Activated naive CD8-positive, alpha-beta T cell treated with anti-CD3 and anti-CD28 coated beads, Interleukin-2, amount 50 U/mL, for 24 hours (primary cell): ENCODE measurements around the gene COL4A6.

Source experiments
- ATAC-seq: fragments of 150-1000 bp; cut with Tn5 transposase; one replicate; pipeline ENCODE4 v1.10.0; 2021
- DNase-seq: peaks from one replicate; pipeline ENCODE4 v3.0.0; 2021
- H3K27ac Mint-ChIP-seq: one replicate; pipeline ENCODE4 v1.8.0; 2021; ENCODE audit warnings: mild to moderate bottlenecking, mixed read lengths
- H3K27me3 Mint-ChIP-seq: one replicate; pipeline ENCODE4 v1.8.0; 2021; ENCODE audit warnings: mixed read lengths
- H3K36me3 Mint-ChIP-seq: one replicate; pipeline ENCODE4 v1.8.0; 2021; ENCODE audit warnings: low read depth, mixed read lengths
- H3K4me1 Mint-ChIP-seq: one replicate; pipeline ENCODE4 v1.8.0; 2021; ENCODE audit warnings: mixed read lengths
- H3K4me3 Mint-ChIP-seq: one replicate; pipeline ENCODE4 v1.8.0; 2021; ENCODE audit warnings: mild to moderate bottlenecking, moderate library complexity, mixed read lengths
- H3K9me3 Mint-ChIP-seq: one replicate; pipeline ENCODE4 v1.8.0; 2021; ENCODE audit warnings: mixed read lengths

COL4A6 gene

DNA sequence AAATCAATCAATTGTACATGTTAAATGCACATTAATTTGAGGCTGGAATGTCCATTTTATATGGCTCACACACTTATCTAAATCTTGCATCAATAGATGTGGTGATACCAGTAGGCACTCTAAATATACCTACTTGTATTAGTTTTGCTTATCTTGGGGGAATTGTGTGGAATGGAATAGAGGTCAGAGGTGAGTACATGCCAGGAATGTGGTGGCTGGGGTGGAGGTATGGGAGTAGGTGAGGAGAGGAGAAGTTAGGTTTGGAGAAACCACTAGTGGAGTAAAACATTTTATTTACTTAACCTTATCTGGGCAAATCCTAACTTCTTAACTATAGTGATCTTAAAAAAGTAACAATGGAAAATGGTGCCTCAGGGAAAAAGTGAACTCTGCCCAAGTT lies 183.6 kb downstream of the COL4A6 start:
- no peak overlapping the region for H3K4me3 Mint-ChIP-seq
- DNase-seq: no peak
- no peak overlapping the region for H3K27ac Mint-ChIP-seq
- no peaks in the 10 kb centered on the region for H3K4me1 Mint-ChIP-seq
- ATAC-seq: no peak
- H3K9me3 Mint-ChIP-seq: no peaks in the 10 kb centered on the region
- H3K27me3 Mint-ChIP-seq: peaks cover 7% of the 10 kb centered on the region
- H3K36me3 Mint-ChIP-seq: no peaks in the 10 kb centered on the region

DNA sequence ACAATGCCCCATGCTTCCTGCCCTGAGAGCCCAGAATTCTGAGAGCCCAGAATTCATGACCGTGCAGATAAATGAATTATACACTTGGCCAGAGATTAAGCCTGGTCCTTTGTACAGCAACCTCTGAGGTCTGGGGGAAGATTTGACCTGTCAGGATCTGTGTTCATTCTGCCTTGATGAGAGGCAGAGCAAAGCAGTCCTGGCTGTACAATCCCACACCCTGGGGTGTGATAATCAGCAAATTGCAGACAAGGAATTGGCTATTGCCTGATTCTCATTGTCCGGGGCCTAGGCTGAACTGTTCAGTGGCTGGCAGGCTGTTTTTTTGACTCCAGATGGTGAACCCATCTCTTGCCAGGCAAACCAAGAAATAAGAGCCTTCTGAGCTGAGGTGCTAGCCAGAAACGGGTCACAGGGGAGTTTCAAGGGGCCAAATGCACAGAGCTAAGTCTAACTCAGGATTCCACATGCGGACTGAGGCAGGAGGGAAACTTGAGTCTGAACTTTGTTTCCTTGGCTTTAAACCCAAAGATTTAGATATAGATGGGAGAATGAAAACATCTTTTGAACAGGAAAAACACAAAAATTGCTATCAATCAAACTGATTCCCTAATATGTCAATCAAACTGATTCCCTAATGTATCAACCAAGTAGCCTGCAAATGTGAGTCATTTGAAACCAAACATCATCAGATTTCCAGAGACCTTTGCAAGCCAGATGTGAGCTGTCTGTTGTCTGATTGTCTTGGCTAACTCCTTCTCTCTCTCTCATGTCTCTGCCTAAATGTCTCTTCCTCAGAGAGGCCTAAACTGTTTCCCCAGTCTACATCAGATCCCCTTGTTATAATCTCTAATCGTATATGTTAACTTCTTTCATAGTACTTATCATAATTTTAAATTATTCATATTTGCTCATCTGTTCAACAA lies 187.3 kb downstream of the COL4A6 start:
- DNase-seq (no peak), ATAC-seq (no peak)
- Mint-ChIP-seq H3K9me3 (no peaks in the 10 kb centered on the region), H3K27ac (no peak overlapping the region), H3K36me3 (no peaks in the 10 kb centered on the region), H3K27me3 (peaks cover 4% of the 10 kb centered on the region), H3K4me1 (no peaks in the 10 kb centered on the region), H3K4me3 (no peak overlapping the region)

DNA sequence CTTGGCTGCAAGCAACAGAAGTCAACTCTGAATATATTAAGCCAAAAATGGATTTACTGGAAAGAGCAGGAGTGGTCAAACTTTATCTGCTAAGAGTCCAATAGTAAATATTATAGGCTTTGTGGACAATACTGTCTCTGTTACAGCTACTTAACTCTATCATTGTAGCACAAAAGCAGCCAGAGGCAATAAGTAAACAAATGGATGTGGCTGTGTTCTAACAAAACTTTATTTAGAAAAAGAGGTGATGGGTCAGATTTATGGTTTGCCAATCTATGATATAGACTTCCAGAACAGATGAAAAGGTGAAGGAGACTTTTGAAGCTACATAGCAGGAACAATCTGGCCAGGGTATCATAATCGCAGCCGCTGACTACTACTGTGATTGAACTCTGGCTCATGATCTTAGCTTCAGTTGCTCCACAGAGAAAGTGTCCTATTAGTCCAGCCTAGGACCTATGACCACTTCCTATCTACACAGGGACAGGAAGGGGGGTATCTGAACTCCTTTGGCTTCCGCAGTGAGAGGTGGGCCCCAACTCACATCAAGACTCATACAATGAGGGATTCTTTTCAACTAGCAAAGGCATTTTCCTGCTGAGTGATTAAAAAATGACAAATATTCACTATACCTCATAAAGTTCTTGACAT lies 191.8 kb downstream of the COL4A6 start:
- Mint-ChIP-seq H3K4me3 (no peak overlapping the region), H3K4me1 (no peaks in the 10 kb centered on the region), H3K9me3 (no peaks in the 10 kb centered on the region), H3K36me3 (no peaks in the 10 kb centered on the region), H3K27me3 (peaks cover 1% of the 10 kb centered on the region), H3K27ac (no peak overlapping the region)
- ATAC-seq (no peak), DNase-seq (no peak)

DNA sequence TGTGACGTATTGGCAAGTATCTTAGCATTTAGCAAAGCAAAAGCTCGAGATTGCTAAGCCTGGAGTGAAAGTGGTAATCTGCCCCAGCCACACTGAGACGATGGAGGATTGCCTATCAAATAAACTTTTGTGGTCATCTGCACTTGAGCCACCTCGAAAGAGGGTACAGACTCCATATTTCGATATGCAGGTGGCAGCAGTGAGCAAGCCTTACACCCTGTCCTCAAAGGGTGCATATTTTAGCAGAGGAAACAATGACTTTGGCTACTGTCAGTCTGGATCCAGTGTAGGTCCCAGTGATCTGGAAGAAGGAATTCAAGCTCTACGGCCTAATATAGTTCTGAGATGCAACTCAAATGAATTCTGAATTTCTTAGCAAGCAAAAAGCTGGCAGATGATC lies 192.8 kb downstream of the COL4A6 start:
- H3K36me3 Mint-ChIP-seq: no peaks in the 10 kb centered on the region
- ATAC-seq (no peak), DNase-seq (no peak)
- H3K4me3 Mint-ChIP-seq: no peak overlapping the region
- H3K27me3 Mint-ChIP-seq: peaks cover 1% of the 10 kb centered on the region
- H3K4me1 Mint-ChIP-seq: no peaks in the 10 kb centered on the region
- no peak overlapping the region for H3K27ac Mint-ChIP-seq
- no peaks in the 10 kb centered on the region for H3K9me3 Mint-ChIP-seq

DNA sequence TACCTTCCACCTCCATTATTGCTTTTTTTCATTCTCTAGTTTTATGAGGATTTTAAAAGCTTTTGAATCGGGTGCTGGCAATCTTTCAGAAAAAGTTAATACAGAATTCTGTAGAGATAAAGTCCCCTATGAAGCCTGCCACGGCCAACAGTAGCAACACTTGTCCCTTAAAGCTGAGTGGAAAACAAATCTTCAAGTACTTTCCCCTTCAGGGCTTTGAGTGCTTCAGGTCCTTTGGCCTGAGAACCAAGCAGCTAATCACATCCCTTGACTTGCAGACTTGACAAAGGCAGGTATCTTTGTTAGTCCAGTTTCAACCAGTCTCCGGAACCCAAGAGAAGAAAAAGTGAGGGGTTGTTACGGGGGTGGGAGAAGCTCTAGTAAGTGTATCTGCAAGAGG lies 202.2 kb downstream of the COL4A6 start:
- Mint-ChIP-seq H3K36me3 (no peaks in the 10 kb centered on the region), H3K27me3 (peaks cover 7% of the 10 kb centered on the region), H3K4me3 (no peak overlapping the region), H3K4me1 (no peaks in the 10 kb centered on the region), H3K9me3 (no peaks in the 10 kb centered on the region), H3K27ac (no peak overlapping the region)
- no peak for DNase-seq
- ATAC-seq: no peak

DNA sequence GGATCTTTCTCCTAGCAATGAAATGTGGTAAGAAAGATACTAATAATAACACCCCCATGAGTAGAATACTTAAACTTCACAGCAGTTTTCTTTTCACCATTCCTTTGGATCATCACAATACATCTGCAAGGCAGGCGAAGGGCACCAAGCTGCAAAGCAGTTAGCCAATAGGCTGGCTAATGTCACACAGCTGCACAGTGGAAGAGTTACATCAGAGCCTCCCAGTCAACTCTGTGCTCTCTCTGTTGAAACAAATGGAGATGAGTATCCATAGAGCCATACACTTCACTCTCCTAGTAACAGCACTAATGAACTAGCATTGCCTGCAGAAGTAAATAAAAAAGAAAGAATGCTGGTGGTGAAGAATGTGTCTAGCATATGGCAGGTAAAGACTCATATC lies 207.6 kb downstream of the COL4A6 start:
- Mint-ChIP-seq H3K4me1 (no peaks in the 10 kb centered on the region), H3K27ac (no peak overlapping the region), H3K9me3 (no peaks in the 10 kb centered on the region), H3K36me3 (no peaks in the 10 kb centered on the region), H3K4me3 (no peak overlapping the region), H3K27me3 (peaks cover 5% of the 10 kb centered on the region)
- DNase-seq (no peak), ATAC-seq (no peak)

DNA sequence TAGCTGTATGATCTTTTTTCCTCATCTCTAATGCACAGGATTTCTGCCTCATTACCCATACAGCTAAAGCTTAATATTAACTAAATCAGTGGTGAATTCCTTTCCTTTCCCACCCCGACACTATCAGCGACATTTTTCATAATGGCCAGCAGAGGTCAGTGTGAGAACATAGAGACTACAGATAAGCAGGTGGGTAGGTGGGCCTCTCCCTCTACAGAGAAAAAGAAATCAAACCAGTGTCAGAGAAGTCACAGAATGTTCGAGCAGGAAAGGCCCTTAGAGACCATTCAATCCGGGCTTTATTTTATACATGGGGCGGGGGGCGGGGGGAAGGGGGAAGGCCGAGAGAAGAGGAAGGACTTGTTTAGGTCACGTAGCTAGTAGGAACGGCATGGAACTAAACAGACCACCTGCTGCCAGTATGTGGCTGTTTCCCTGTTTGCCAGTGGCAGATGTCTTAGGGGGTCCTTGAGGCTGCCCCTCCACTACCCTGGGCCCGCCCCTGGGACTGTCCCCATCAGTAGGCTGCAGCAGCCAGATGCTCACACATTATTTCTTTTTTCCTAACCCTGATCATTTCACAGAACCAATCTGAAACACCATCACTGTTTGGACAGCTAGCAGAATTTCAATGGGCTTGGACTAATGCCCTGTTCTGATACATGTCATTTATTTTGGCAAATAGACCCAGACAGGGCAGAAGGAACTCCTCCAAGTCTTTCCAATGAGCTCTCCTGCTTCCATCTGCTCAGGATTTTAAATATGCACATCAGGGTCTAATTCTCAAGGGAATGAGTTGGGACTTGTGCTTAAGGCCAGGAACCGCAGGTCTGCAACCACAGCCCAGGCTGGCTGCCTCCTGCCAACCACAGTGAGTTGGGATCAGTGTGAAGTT lies 213.2 kb downstream of the COL4A6 start:
- H3K27ac Mint-ChIP-seq: no peak overlapping the region

DNA sequence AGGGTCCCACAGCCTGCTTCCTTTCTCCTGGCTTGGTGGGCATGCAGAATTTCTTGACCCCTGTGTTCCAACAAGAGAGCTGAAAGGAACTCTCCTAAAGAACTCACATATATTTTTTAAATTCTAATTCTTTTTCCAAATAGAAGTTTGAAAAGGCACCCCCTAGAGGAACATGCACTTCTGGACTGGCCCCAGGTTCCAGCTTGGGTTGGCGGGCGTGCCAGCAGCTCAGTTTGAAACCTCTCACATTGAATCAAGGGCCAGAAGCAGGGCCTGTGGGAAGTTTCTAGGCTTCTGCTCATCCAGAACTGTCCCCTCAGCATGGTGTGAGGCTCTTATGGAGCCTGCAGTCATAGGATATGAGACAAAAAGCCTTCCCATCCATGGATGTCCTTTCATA lies 214.0 kb downstream of the COL4A6 start:
- Mint-ChIP-seq H3K36me3 (no peaks in the 10 kb centered on the region), H3K27me3 (peaks cover 2% of the 10 kb centered on the region), H3K4me3 (no peak overlapping the region), H3K4me1 (no peaks in the 10 kb centered on the region), H3K9me3 (no peaks in the 10 kb centered on the region), H3K27ac (no peak overlapping the region)
- DNase-seq (no peak), ATAC-seq (no peak)

More for the DNA sequence above, 213.2 kb downstream of the COL4A6 start:
- peaks cover 2% of the 10 kb centered on the region for H3K27me3 Mint-ChIP-seq
- H3K36me3 Mint-ChIP-seq: no peaks in the 10 kb centered on the region
- no peaks in the 10 kb centered on the region for H3K4me1 Mint-ChIP-seq
- ATAC-seq (no peak), DNase-seq (no peak)
- no peak overlapping the region for H3K4me3 Mint-ChIP-seq
- no peaks in the 10 kb centered on the region for H3K9me3 Mint-ChIP-seq

DNA sequence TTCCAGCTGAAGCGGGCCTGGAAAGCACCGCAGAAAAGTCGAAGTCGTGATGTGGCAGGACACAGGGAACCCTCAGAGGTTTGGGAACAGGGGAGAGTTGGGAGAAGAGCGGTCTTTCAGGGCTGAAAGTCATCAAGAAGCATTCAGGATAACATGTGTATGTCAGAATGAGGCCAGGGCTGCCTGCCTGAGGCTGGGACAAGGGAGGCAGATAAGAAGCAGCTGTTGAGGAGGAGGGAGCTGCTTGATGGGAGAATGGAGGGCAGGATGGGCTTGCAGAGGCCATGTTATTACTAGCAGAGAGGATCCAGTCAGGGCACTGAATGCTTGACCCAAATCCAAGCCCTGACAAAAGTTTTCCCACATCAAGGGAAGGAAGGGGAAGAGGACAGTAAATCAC lies 214.6 kb downstream of the COL4A6 start:
- H3K9me3 Mint-ChIP-seq: no peaks in the 10 kb centered on the region
- no peak overlapping the region for H3K27ac Mint-ChIP-seq
- DNase-seq (no peak), ATAC-seq (no peak)
- no peaks in the 10 kb centered on the region for H3K36me3 Mint-ChIP-seq
- no peak overlapping the region for H3K4me3 Mint-ChIP-seq
- H3K4me1 Mint-ChIP-seq: no peaks in the 10 kb centered on the region
- peaks cover 2% of the 10 kb centered on the region for H3K27me3 Mint-ChIP-seq

DNA sequence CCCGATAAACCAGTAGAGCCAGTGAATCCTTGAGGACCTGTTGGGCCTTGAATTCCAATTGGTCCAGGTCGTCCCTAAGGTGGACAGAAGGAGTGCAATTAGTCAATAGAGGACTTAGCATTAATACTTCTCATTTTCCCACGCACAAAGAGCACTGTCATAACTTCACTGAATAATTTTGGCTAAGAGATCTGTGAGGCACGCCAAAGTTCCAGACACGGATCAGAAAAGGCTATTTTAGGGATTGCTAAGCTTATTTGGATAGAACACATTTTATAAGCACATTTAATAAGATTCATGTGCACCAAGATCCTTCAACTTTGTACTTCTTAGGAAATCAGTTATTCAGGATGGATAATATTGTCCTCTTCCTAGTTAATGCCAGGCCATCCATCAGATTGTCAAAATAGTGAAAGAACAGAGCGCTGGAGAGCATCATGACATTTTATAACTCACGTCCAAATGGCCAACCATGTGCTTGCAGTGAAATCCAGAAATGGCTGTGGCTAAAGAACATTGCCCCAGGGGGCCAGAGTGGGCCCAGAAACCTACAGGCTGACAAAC lies 216.8 kb downstream of the COL4A6 start:
- no peak for ATAC-seq

DNA sequence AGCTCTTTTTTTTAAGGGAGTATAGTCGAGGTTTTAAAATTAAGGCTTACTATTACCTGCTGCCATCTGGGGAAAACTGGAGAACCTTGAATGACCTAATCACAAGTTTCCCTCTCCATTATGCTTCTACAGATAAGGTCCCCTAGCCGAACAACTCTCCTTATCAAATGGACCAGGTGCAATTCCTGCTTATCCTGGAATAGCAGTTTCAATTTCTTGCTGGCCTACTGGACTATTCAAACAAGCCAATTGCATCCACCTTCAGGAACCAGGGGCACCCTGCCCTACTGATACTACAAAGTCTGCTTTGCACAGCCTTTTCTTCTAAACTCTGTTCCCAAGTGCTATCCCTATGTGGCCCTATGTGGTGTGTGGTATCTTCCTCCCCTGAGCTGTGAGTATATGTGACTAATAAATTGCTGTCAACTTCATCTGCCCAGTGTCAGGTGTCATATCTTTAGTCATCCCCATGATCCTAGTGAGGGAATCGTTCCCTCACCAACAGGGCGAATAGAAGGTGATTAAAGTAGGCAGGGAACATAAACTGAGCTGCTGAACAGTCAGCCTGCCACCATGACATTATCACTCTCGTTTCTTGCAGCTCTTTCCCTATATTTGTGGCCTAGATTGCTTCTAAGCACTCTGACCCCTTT lies 218.1 kb downstream of the COL4A6 start:
- ATAC-seq: no peak
- no peaks in the 10 kb centered on the region for H3K36me3 Mint-ChIP-seq
- no peaks in the 10 kb centered on the region for H3K4me1 Mint-ChIP-seq
- H3K9me3 Mint-ChIP-seq: no peaks in the 10 kb centered on the region
- H3K27me3 Mint-ChIP-seq: peaks cover 2% of the 10 kb centered on the region
- no peak overlapping the region for H3K27ac Mint-ChIP-seq
- DNase-seq: no peak
- H3K4me3 Mint-ChIP-seq: no peak overlapping the region

More for the DNA sequence above, 216.8 kb downstream of the COL4A6 start:
- no peaks in the 10 kb centered on the region for H3K4me1 Mint-ChIP-seq
- no peaks in the 10 kb centered on the region for H3K9me3 Mint-ChIP-seq
- no peak for DNase-seq
- H3K27ac Mint-ChIP-seq: no peak overlapping the region
- H3K4me3 Mint-ChIP-seq: no peak overlapping the region
- peaks cover 2% of the 10 kb centered on the region for H3K27me3 Mint-ChIP-seq
- H3K36me3 Mint-ChIP-seq: no peaks in the 10 kb centered on the region

DNA sequence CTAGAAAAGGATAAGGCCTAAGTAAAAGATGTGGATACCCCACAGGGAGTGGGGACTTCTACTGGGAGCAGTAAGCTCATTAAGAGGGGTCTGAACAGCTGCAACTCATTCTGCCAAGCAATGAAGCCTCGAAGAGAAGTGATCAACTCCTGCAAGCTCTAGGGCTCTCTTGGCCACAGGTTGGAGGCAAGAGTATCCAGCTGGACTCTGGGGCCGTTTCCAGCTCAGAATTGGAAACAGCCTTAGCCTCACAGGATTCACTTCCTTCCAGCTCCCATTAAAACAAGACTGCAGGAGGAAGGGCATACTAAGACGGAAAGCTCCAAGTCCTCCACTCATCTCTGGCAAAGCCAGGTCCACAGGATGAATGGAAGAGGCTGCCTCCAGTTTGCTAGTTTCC lies 220.3 kb downstream of the COL4A6 start:
- Mint-ChIP-seq H3K27me3 (no peaks in the 10 kb centered on the region), H3K4me3 (no peak overlapping the region), H3K4me1 (no peaks in the 10 kb centered on the region), H3K27ac (no peak overlapping the region), H3K9me3 (no peaks in the 10 kb centered on the region), H3K36me3 (no peaks in the 10 kb centered on the region)
- DNase-seq (no peak), ATAC-seq (no peak)

DNA sequence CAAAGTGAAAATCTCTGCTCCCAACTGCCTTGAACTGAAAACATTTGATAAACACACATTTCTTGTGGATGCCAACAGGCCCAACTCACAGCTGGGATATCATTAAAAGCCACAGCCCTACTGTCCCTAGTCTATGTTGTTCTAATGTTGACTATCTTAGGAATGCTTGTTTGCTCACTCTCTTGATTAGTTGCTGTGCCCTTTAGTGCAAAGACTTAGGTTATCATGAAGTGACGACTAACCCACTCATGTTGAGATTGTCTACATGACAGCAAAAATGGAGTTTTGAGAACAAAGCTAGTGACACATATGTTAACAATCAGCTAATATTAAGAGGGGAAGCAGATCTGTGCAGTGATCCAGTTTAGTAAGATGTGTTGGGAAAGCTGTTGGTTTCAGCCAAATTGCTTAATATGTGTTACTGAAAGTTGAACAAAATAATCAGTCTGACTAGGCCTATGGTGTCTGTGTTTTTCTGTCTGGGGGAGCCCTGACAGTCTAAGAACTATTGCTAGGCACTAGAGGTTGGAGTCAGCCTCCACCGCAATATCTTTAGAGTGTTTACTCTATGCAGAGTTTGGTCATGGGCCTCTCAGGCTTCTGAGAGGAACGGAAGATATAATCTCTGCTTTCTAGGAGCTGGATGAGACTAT lies 221.2 kb downstream of the COL4A6 start:
- Mint-ChIP-seq H3K27ac (no peak overlapping the region), H3K4me3 (no peak overlapping the region), H3K4me1 (no peaks in the 10 kb centered on the region), H3K9me3 (no peaks in the 10 kb centered on the region), H3K27me3 (no peaks in the 10 kb centered on the region), H3K36me3 (no peaks in the 10 kb centered on the region)
- DNase-seq (no peak), ATAC-seq (no peak)
